Ectodermal cell (in vitro differentiated cells): ENCODE measurements around the gene PKDCC.

ENCODE experiments used
- H3K27ac ChIP-seq: 2 replicates; pipeline ENCODE4 v1.7.0; 2013; ENCODE audit warnings: mild to moderate bottlenecking, low read depth, low read length; ENCODE audit not compliant: insufficient read depth, poor library complexity, severe bottlenecking
- H3K27me3 ChIP-seq: 2 replicates; pipeline ENCODE4 v1.7.0; 2013; ENCODE audit warnings: mild to moderate bottlenecking, low read length; ENCODE audit not compliant: insufficient read depth, control insufficient read depth, poor library complexity, severe bottlenecking
- H3K36me3 ChIP-seq: one replicate; pipeline ENCODE4 v1.7.0; 2013; ENCODE audit warnings: low read length; ENCODE audit not compliant: control insufficient read depth, insufficient read depth
- H3K4me1 ChIP-seq: one replicate; pipeline ENCODE4 v1.7.0; 2013; ENCODE audit warnings: low read length; ENCODE audit not compliant: control insufficient read depth, insufficient read depth
- H3K4me3 ChIP-seq: 2 replicates; pipeline ENCODE4 v1.7.0; 2013; ENCODE audit warnings: low read depth, low read length, control low read depth; ENCODE audit not compliant: insufficient read depth
- H3K9me3 ChIP-seq: 2 replicates; pipeline ENCODE4 v1.7.0; 2013; ENCODE audit warnings: mild to moderate bottlenecking, low read length, moderate library complexity; ENCODE audit not compliant: control insufficient read depth
- WGBS, 2 experiments: methylation state at CpG; one replicate each; pipeline ENCODE4 v1.1.7; 2013; ENCODE audit warnings: missing lambda C conversion rate in 2 of 2; 5-methylcytosine and 5-hydroxymethylcytosine counted together

The PKDCC gene

GRCh38 chr2:42105330-42106256 lies 57.8 kb downstream of the PKDCC start:
- WGBS, 2 experiments, result 79 to 83% methylated on average over 14 of the region's 14 CpGs
- no peak overlapping the region for H3K27ac ChIP-seq
- H3K4me3 ChIP-seq, result no peak overlapping the region
- H3K4me1 ChIP-seq, result peaks cover 25% of the 10 kb centered on the region
- H3K36me3 ChIP-seq, result no peaks in the 10 kb centered on the region
- no peaks in the 10 kb centered on the region for H3K9me3 ChIP-seq
- H3K27me3 ChIP-seq, result peaks cover 15% of the 10 kb centered on the region

GRCh38 chr2:42106257-42106816 lies 58.5 kb downstream of the PKDCC start:
- 90 to 91% methylated on average over 10 of the region's 10 CpGs for WGBS, 2 experiments
- H3K4me3 ChIP-seq, result no peak overlapping the region
- H3K4me1 ChIP-seq, result peaks cover 26% of the 10 kb centered on the region
- H3K27me3 ChIP-seq, result peaks cover 9% of the 10 kb centered on the region
- H3K27ac ChIP-seq, result no peak overlapping the region
- no peaks in the 10 kb centered on the region for H3K9me3 ChIP-seq
- no peaks in the 10 kb centered on the region for H3K36me3 ChIP-seq

- H3K27me3 ChIP-seq, result no peaks in the 10 kb centered on the region
- no peak overlapping the region for H3K27ac ChIP-seq
- H3K9me3 ChIP-seq, result no peaks in the 10 kb centered on the region
- 89 to 93% methylated on average over 4 of the region's 4 CpGs for WGBS, 2 experiments
- H3K36me3 ChIP-seq, result no peaks in the 10 kb centered on the region
- no peak overlapping the region for H3K4me3 ChIP-seq
- H3K4me1 ChIP-seq, result peaks cover 16% of the 10 kb centered on the region
These were observed 59.6 kb downstream of the PKDCC start for GRCh38 chr2:42107249-42108042.
